HG02840 (cell line): ENCODE measurements around the gene ZP1.

Source experiments
- ATAC-seq: cut with Tn5 transposase; IDR thresholded peaks from one replicate; pipeline ENCODE4 v1.9.1; 2021; ENCODE audit warnings: mild to moderate bottlenecking, moderate library complexity, moderate number of reproducible peaks; ENCODE audit not compliant: unreplicated experiment, low FRiP score

The ZP1 gene

DNA sequence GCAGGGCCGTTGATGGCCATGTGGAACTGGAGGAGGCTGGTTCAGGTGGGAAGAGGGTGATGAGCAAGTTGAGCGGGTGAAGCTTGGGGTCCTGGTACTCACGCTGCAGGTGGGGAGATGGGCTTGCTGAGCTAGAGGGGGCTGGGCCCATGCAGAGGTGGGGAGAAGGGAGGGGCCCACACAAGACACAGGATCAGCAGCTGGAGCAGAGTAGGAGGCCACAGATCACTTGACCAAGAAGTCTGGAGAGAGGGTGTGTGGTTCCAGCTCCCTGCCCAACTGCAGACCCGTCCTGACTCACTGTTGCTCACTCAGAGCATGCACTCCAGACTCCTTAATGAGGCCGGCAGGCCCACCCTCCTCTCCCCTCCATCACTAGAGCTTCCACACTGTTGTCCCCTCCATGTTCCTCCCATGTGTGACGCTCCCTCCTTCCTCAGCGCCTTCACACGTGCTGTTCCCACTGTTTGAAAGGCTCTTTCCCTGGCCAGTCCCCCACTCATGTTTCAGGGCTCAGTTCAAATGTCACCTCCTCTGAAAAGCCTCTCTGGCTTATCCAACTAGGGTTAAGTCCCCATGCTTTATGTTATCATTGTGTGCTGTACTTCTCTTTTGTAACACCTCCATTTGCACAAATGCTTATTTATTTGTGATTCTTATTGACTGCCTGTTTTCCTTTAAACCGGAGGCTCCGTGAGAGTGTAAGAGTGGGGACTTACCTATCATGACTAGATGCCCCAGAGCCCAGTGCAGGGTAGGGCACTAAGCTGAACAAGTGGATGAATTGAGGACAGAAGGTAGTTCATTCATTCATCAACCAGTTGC is 23.1 kb upstream of the ZP1 start:
- ATAC-seq, result no peak

DNA sequence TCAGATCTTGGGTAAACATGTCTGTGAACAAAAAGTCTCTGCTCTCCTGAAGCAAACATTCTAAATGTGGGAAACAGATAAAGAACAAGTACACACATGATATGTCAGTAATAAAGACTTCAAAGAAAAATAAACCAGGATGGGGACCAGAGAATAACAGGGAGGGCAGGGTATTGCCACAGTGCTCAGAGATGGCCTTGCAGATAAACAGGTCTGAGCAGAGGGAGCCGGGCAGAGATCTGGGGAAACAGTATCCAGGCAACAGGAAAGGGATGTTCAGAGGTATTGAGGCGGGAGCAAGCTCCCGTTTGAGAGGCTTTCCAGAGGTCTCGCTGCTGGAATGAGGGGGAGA is 22.5 kb upstream of the ZP1 start:
- no peak for ATAC-seq

DNA sequence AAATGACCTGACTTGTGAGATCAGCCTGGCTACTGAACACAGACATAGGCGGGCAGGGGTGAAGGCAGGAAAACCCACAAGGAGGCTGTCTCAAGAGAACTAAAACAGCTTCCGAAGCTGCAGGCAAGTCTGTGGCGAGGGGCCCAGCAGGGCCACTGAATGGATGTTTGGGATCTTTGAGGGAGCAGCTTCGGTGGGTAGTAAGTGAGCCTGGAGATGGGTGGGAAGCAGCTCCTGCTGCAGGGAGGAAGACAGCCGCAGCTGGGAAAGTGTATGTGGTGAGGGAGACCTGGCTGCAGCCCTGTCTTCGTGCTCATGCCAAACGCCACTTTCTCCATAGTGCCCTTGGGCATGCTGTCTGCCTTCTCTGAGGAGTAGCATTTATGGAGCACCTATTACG is 22.0 kb upstream of the ZP1 start:
- no peak for ATAC-seq

DNA sequence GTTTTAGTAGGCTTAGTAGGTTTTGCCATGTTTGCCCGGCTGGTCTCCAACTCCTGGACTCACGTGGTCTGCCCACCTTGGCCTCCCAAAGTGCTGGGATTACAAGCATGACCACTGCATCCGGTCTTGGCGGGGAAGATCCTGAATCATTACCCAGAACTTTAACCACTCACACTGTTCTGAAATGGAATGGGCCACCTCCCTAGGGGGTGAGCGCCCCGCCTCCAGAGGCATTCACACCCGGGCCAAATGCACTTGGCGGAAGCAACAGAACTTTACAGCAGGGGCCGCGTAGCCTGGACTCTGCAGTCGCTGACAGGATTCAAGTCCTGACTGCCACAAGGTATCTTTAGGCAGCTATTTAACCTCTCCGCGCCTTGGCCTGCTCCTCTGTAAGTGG is 20.1 kb upstream of the ZP1 start:
- ATAC-seq, result no peak

DNA sequence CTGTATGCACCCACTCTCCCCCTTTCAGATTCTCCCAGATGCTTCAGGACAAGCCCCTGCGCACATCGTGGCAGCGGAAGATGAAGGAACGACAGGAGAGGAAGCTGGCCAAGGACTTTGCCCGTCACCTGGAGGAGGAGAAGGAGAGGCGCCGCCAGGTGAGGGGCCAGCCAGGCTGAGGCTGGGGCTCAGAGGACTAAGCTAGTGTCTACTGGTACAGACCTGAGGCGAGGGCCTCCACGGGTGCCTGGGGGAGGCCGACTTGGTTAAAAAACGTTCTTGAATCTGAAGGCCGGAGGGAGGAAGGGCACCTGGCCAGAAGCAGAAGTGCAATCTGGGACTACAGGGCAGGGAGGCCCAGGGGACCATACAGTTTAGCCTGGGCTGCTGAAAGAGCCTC is 19.4 kb upstream of the ZP1 start:
- no peak for ATAC-seq

DNA sequence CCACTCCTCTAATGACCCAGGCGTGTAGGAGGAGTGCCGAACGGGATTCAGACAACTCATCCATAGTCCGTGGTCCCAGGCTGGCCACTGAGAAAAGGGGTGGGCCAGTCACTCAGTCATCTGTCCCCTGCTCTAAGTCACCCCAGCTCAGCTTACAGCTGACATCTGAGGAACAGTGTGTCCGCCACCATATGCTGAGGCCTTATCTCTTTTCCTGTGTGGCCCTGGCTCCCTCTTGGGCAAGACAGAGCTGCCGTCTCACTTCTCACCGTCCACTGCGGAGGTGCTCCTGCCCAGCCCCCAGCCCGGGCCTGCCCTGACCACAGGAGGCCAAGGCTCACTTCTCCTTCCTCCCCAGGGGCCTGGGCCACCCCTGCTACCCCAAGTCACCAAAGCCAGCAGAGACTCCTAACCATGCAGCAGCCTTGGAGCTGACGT is 18.6 kb upstream of the ZP1 start:
- no peak for ATAC-seq

DNA sequence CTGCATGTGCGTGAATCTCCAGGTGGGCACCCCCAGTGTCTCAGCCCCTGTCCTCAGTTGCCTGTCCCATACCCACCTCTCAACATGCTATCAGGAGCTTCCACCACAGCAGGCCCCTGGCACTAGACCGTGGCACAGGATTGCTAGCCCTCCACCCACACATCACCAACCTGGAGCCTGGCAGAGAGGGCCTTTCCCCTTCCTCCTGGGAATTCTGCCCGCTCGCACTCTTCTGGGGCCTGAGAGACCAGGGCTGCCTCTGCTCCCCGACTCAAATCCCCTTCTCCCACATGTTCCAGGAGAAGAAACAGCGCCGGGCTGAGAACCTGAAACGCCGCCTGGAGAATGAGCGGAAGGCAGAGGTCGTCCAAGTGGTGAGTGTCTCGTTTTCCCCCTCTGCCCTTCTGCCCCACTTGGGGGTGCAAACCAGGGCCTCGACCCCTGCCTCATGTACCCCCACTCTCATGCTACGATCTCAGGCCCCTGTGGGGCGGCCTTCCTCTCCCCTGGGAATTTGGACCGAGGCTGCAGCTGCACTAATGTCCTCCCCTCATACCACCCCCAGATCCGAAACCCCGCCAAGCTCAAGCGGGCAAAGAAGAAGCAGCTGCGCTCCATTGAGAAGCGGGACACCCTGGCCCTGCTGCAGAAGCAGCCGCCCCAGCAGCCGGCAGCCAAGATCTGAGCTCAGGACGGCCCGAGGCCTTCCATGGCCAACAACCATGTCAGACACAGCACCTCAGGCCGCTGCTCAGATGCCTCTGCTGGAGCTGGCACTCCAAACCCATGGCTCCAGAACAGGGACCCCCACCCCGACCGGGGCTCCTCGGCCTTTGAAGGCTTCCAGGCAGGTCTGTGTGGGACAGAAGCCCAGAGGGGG is 17.5 kb upstream of the ZP1 start:
- ATAC-seq, result no peak

DNA sequence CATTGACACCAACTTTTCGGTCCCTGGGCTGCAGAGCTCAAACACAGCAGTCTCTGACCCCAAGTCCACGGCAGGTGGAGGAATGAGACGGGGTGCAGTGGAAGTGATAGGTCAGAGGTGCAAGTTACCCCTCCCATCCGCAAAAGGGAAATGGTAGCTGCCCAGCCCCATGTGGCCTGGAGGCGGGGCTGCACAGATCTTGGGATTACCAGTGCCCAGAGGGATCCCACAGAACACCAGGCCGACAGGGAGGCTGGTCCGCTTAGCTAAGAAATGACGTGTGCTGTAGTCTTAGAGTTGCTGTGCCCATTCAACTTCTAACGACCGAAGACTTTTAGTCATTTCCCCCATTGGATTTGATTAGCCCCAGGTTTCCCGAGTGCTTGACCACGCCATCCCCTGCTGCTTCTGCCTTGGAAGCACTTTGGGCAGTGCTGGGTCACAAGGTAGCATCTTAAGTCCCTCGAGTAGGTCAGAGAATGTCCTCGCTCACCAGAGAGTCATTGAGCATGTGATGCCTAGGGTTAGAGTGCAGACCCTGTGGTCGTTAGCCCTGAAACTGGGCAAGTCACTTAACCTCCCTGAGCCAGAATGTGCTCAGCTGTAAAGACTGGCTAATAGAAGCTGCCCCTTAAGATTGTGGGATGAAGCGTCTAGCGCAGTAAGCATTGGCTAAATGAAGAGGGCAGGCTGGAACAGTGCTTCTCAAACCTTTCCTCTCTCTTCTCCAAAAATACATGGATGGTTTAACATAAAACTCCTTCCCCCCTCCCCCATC is 15.8 kb upstream of the ZP1 start:
- ATAC-seq, result no peak

DNA sequence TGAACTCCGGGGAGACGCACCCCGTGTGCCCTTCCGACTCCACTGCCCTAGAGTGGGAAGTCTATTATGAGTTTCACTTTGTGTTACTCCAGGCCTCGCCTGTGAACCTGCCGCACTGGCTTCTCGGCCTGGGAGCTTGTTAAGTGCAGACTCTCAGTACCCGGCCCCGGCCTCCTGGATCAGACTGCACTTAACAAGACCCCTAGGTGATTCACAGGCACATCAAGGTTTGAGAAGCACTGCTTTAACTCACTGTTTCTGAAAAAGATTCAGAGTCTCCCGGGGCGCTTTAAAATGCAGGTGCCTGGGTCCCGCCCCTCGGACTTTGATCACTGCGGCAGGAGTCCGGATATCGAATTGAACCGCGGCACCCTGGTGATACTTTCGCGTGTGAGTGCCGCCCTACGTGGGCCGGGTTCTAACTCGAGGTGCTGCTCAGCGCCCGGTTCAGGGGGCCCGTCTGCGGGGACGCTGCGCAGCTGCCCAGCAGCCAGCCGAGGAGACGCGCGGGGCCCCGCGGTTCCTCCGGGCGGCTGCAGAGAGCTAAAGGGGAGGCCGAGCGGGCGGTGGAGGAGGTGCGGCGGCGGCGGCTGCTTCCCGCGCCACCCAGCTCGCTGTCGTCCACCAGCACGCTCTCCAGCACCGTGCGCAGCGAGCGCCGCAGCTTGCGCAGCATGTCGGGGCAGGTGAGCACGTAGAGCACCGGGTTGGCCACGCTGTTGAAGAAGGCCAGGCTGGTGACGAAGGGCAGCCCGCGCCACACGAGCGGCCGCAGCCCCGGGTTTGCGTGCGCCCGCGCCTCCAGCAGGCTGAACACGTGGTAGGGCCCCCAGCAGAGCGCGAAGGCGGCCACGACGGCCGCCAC is 15.0 kb upstream of the ZP1 start:
- no peak for ATAC-seq

DNA sequence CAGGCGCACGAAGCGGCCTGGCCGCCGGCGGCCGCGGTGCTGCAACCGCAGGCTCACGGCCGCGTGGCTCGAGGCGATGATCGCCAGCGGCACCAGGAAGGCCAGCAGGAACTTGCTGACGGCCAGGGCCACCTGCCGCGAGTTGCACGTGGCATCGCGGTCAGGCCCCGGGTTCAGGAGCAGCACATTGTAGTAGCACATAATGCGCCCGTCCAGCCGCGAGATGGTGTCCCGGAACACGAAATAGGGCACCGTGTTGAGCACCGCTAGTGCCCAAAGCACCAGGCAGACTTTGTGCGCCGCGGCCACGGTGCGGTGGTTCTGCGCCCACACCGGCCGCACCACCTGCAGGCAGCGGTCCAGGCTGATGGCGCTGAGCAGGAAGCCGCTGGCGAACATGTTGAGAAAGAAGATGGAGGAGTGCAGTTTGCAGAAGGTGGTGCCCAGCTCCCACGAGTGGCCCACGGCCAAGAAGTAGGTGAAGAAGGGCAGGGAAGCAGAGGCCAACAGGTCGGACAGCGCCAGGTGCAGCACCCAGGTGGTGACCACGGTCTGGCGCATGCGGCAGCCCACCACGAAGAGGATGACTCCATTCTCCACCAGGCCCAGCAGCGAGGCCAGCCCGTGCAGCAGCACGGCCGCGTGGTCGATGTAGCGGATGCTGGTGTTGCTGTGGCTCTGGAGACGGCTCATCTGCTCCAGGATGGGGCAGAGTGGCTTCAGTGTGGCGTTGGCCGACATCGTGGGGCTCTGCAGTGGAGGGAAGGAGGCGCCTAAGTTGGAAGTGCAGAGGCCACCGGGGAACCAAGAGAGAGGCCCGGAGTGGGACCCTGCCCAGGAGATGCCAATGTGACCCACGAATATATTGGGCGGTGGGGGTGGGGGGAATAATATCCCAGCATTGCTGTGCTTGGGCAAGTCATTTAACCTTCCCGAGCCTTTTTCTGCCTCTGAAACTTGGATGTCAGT is 14.1 kb upstream of the ZP1 start:
- ATAC-seq, result no peak

DNA sequence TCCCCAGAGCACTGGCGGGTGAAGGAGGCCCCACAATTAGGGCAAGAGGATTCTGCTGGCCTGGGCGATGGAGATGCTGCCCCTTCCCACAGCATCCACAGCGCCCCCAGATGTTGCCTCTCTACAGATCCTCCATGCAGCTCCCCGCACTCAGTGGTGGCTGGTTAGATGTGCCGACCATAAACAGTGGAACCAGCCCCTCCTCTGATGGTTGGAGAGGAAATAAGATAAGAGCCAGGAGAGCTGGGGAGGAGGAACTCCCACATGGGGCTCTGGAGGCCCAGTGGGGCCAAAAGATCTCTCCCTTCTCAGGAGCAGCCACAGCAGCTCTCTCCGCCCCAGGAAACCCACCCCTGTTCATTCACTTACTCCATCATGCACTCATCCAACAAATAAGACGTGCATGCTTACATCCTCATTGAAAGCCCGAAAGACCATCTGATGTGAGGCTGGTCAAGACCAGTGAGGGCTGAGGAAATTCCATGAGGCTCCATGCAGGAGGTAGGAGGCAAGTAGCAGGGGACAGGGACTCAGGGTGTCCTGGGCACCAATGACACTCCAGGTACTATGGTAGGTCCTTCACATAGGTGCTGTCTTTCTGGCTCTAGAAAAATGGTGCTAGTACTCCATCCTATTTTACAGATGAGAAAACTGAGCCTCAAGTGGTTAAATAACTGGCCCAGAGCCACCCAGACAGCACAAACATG is 13.0 kb upstream of the ZP1 start:
- no peak for ATAC-seq

DNA sequence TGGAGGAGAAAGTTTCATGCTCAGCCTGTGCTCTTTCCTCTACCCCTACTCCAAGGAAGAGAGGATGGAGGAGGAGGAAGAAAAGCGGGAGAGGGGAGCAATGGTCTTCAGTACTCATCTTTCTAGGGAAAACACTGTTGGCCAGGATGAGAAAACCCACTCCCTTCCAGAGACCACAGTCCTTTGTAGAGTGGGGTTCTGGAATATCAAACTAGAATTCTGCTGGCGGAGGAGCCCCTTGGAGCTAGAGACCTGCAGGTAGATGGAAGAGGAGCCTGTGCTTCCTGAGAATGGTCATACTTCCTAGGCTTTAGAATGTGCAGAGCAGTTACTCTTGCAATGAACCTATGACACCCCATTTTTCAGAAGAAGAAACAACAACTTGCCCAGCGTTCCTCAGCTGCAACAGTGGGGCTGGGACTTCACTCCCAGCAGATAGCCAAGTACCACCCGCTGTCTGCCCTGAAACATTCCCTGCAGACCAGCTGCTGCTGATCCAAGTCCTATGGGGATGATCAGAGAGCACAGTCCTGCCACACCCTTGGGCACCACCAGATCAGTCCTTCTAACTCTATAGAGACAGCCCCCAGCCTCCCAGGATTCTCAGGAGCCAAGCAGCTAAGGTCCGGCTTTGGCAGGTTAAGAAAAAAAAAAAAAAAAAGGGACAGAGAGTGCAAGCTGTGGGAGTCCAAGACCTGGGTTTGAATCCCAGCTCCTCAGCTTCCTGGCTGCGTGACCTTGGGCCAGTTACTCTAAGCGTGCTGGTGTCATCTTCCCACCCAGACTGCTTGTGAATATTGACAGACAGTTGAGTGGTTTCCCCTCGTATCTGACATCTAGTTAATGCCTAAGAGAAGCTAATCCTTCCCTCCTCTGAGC is 12.3 kb upstream of the ZP1 start:
- ATAC-seq, result no peak

DNA sequence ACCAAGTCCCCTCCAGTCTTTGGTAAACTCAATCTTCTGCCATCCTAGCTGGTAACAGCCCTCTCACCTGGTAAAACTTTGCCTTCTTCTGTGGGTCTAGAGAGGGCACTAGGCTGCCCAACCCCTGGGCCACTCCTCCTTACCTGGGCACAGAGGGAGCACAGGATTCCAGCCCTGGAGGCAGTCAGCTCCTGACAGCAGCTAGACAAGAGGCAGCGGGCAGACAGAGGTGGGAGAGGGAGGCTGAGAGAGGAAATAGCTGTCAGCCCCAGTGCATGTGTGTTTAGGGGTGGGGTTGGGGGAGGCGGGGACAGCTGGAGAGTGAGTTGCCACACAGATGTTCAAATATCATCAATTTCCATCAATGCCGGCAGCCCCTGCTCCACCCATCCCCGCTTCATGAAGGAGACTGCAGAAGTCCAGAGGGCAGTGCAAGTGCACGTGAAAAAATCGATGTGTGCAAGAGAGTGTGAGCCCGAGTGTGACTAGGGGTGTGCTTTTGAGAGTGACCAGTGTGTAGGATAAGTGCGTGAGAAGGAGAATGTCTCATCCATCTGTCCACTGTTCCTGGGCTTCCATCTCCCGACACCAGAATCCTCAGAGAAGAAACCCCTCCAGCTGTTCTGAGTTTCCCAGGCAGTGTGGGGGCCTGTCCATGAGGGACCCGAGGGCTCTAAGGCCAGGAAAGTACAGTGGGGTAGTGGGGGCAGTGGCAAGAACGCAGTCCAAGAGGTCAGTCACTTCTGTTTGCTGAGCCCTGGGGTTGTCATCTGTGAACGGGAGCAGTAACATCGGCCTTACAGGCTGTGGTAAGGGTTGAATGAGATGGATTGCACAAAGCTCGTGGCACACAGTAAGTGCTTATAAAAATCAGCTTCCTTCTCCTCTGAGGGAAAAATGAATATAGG is 11.4 kb upstream of the ZP1 start, which contains the start of gene PTGDR2:
PTGDR2 (minus strand) TSS at position 225 of the 908 bp plus-strand sequence. CDS start 2,228 bp downstream, outside the sequence.
- ATAC-seq, result no peak

DNA sequence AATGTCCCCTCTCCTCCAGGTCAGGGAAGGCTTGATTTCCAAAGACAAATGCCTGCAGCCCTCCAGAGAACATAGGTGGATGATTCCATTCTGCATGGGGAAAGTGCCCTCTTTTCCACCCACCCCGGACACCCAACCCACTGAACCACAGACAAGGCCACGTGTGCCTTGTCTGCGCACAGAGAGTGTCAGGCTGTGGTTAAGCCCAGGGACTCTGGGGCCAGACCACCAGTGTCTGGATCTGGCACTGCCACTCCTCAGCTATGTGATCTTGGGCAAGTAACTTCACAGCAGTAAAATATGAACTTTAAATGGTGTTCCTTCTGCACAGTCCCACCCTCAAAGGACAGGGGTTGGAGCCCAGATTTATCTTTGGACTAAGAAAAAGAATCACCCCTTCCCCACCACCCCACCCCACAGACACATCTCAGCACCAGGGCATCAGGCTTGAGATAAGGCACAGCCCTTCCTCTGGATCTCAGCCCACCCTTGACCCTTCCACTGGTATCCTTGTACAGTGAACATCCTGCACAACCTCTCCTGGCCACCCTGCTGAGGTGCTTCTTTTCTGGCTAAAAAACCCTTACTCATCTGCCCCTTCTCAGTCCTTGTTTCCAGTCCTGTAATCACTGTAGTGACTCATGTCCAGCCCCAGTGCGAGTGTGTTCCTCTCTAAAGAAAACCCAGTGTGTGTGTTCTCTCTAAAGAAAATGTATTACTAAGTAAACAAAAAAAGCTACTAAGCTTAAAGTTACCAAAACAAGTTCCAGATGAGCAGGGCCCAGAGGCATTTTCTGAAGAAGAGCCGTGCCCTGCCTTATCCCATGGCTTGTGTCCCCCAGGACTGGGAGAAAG is 9.7 kb upstream of the ZP1 start:
- ATAC-seq, result no peak

DNA sequence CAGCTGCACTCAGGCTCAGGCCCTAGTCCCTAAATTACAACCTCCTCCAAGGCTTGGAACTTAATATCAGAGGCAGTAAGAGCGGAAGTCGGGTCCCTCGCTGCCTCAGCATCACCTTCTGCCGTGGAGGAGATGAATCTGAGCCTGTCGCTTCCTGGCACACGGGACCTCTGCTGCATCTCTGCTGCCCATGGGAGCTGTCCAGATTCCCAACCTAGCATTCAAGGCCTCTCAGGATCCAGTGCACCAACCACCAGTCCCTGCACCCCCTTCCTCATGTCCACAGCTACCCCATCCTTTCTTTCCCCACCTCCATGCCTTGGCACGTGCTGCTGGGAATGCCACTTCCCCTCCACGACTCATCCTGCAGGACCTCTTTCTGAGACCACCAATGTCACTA is 9.1 kb upstream of the ZP1 start:
- no peak for ATAC-seq
